Measurements from ENCODE around the gene PIK3R2. TPM values are rescaled to one million over a fixed set of nuclear protein-coding genes. Genes with fewer than 3 reads are reported as not detected.
A peak's percentile ranks its signal among the peaks of the same experiment; 100 is the strongest.
"Not testable (repeated sequence)": the region's sequence is repeated elsewhere in the genome, so short reads cannot be mapped to it uniquely, and the experiment has no call there.

Gene PIK3R2
- total RNA-seq, 1 donor from 2014 or later, result 20.8 TPM

- ATAC-seq (ENCODE audit: poor library complexity) (no peak), DNase-seq (no peak)
- intact Hi-C loops (cut with DNase I), result no loop called here
These were observed 5.6 kb upstream of the PIK3R2 start for GRCh38 chr19:18147396-18147795.

GRCh38 chr19:18149596-18149975 lies 3.4 kb upstream of the PIK3R2 start:
- DNase-seq (no peak), ATAC-seq (ENCODE audit: poor library complexity) (no peak)
- intact Hi-C loops (cut with DNase I), result no loop called here

GRCh38 chr19:18150776-18151624 lies 2.0 kb upstream of the PIK3R2 start:
- intact Hi-C loops (cut with DNase I), result no loop called here
- no peak for DNase-seq
- no peak for ATAC-seq (ENCODE audit: poor library complexity)

- intact Hi-C loops (cut with DNase I), result no loop called here
- peak; percentile 79 for ATAC-seq (ENCODE audit: poor library complexity)
These were observed 534 bp upstream of the PIK3R2 start for GRCh38 chr19:18152442-18152816.

GRCh38 chr19:18153556-18154134 lies 682 bp downstream of the PIK3R2 start:
- ATAC-seq (ENCODE audit: poor library complexity) (no peak), DNase-seq (no peak)
- intact Hi-C loops (cut with DNase I), result no loop called here

More at GRCh38 chr19:18152442-18152816, 534 bp upstream of the PIK3R2 start:
- peak; percentile 99 for DNase-seq

- DNase-seq (no peak), ATAC-seq (ENCODE audit: poor library complexity) (no peak)
- intact Hi-C loops (cut with DNase I), result no loop called here
These were observed 2.4 kb downstream of the PIK3R2 start for GRCh38 chr19:18155095-18156087.

- DNase-seq (no peak), ATAC-seq (ENCODE audit: poor library complexity) (no peak)
- intact Hi-C loops (cut with DNase I), result no loop called here
These were observed 3.3 kb downstream of the PIK3R2 start for GRCh38 chr19:18156268-18156667.

GRCh38 chr19:18156841-18157464 lies 4.0 kb downstream of the PIK3R2 start:
- peak; percentile 91 for DNase-seq
- ATAC-seq (ENCODE audit: poor library complexity), result peak; percentile 21
- intact Hi-C loops (cut with DNase I), result no loop called here

GRCh38 chr19:18157465-18158063 lies 4.6 kb downstream of the PIK3R2 start:
- no peak for ATAC-seq (ENCODE audit: poor library complexity)
- intact Hi-C loops (cut with DNase I), result no loop called here
- DNase-seq, result no peak

GRCh38 chr19:18158467-18158866 lies 5.5 kb downstream of the PIK3R2 start:
- intact Hi-C loops (cut with DNase I), result no loop called here
- ATAC-seq (ENCODE audit: poor library complexity) (no peak), DNase-seq (no peak)

- intact Hi-C loops (cut with DNase I); ATAC-seq (ENCODE audit: poor library complexity); DNase-seq: not testable (repeated sequence)
These were observed 6.2 kb downstream of the PIK3R2 start for GRCh38 chr19:18159059-18159616.

- intact Hi-C loops (cut with DNase I), result no loop called here
- ATAC-seq (ENCODE audit: poor library complexity) (no peak), DNase-seq (no peak)
These were observed 6.8 kb downstream of the PIK3R2 start for GRCh38 chr19:18159810-18160209.

- intact Hi-C loops (cut with DNase I), result no loop called here
- DNase-seq (no peak), ATAC-seq (ENCODE audit: poor library complexity) (peak; percentile 43)
These were observed 7.6 kb downstream of the PIK3R2 start for GRCh38 chr19:18160493-18160970.

GRCh38 chr19:18160971-18161635 lies 8.1 kb downstream of the PIK3R2 start:
- intact Hi-C loops (cut with DNase I), result no loop called here
- peak; percentile 87 for DNase-seq
- ATAC-seq (ENCODE audit: poor library complexity), result peak; percentile 83

GRCh38 chr19:18161636-18162002 lies 8.7 kb downstream of the PIK3R2 start:
- no peak for ATAC-seq (ENCODE audit: poor library complexity)
- no peak for DNase-seq
- intact Hi-C loops (cut with DNase I), result no loop called here

- intact Hi-C loops (cut with DNase I), result no loop called here
- ATAC-seq (ENCODE audit: poor library complexity) (no peak), DNase-seq (no peak)
These were observed 11.1 kb downstream of the PIK3R2 start for GRCh38 chr19:18164072-18164471.

- no peak for ATAC-seq (ENCODE audit: poor library complexity)
- DNase-seq, result no peak
- intact Hi-C loops (cut with DNase I), result loop anchor here (5.0 kb wide), 1 partner anchor 54 kb away; no protein-coding TSS in a partner anchor
These were observed 13.0 kb downstream of the PIK3R2 start for GRCh38 chr19:18165794-18166544.
